GM12878 (cell line): ENCODE results near the gene CD38.

Source experiments
- BACH1 ChIP-seq: fragments of 450-650 bp; IDR thresholded peaks from 2 replicates; pipeline ENCODE4 v1.6.1; 2017; ENCODE audit warnings: mild to moderate bottlenecking, borderline replicate concordance
- EP300 ChIP-seq, 2 experiments: fragments of 150-350 bp in 1 of 2; IDR thresholded peaks; 2 replicates each; pipeline ENCODE4 v1.6.1; 2011 to 2012; ENCODE audit warnings: low read depth in 2 of 2, low read length in 2 of 2, borderline replicate concordance in 1 of 2, improper control_type of control experiment in 1 of 2, inconsistent platforms in 1 of 2; ENCODE audit not compliant: control insufficient read depth in 1 of 2
- MYC ChIP-seq: IDR thresholded peaks from 2 replicates; pipeline ENCODE4 v1.6.1; 2011; ENCODE audit warnings: mild to moderate bottlenecking, low read length, moderate library complexity, inconsistent platforms; ENCODE audit not compliant: insufficient read depth, insufficient replicate concordance, insufficient read length, severe bottlenecking
- POLR2A ChIP-seq: IDR thresholded peaks from 2 replicates; pipeline ENCODE4 v1.6.1; 2011; ENCODE audit warnings: low read depth, mild to moderate bottlenecking, low read length
- SP1 ChIP-seq: IDR thresholded peaks from one replicate; pipeline ENCODE4 v1.6.1; 2011; ENCODE audit warnings: low read depth, low read length
- SRF ChIP-seq, 2 experiments: IDR thresholded peaks; 2 replicates each; pipeline ENCODE4 v1.6.1; 2011; ENCODE audit warnings: low read depth in 2 of 2, low read length in 2 of 2, mild to moderate bottlenecking in 1 of 2, moderate library complexity in 1 of 2
- YBX1 ChIP-seq: fragments of 450-650 bp; IDR thresholded peaks from 2 replicates; pipeline ENCODE4 v1.6.1; 2016; ENCODE audit warnings: antibody characterized with exemption
- TF ChIP-seq, protein P1 (sequence below): fragments of 450-650 bp; IDR thresholded peaks from 2 replicates; pipeline ENCODE4 v1.6.1; 2016; ENCODE audit warnings: mild to moderate bottlenecking, moderate library complexity, borderline replicate concordance
- TF ChIP-seq, protein P2 (sequence below): fragments of 450-650 bp; IDR thresholded peaks from 2 replicates; pipeline ENCODE4 v1.6.1; 2016; ENCODE audit warnings: mild to moderate bottlenecking

DNA sequence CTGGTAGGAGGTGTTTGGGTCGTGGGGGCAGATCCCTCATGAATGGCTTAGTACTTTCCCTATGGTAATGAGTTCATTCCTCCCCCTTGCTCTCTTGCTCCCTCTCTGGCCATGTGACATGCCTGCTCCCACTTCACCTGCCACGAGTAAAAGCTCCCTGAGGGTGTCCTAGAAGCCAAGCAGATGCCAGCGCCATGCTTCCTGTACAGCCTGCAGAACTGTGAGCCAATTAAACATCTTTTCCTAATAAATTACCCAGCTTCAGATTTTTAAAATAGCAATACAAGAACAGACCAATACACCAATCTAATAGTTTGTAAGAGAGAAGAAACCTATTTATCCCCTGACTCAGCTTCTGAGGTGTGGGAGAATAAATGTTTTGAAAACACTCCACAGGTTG is 99.9 kb downstream of the CD38 start:
- TF ChIP-seq BACH1 (no peak), EP300 (IDR thresholded peaks at IDR 0.05; ENCODE audit: borderline replicate concordance in 1 of 2, control insufficient read depth in 1 of 2, low read depth in 2 of 2, low read length in 2 of 2) (no peak), POLR2A (no peak), MYC (no peak), SRF (IDR thresholded peaks at IDR 0.05; ENCODE audit: low read depth in 2 of 2, low read length in 2 of 2) (no peak), SP1 (no peak), YBX1 (no peak)
- TF ChIP-seq, protein P1, sequence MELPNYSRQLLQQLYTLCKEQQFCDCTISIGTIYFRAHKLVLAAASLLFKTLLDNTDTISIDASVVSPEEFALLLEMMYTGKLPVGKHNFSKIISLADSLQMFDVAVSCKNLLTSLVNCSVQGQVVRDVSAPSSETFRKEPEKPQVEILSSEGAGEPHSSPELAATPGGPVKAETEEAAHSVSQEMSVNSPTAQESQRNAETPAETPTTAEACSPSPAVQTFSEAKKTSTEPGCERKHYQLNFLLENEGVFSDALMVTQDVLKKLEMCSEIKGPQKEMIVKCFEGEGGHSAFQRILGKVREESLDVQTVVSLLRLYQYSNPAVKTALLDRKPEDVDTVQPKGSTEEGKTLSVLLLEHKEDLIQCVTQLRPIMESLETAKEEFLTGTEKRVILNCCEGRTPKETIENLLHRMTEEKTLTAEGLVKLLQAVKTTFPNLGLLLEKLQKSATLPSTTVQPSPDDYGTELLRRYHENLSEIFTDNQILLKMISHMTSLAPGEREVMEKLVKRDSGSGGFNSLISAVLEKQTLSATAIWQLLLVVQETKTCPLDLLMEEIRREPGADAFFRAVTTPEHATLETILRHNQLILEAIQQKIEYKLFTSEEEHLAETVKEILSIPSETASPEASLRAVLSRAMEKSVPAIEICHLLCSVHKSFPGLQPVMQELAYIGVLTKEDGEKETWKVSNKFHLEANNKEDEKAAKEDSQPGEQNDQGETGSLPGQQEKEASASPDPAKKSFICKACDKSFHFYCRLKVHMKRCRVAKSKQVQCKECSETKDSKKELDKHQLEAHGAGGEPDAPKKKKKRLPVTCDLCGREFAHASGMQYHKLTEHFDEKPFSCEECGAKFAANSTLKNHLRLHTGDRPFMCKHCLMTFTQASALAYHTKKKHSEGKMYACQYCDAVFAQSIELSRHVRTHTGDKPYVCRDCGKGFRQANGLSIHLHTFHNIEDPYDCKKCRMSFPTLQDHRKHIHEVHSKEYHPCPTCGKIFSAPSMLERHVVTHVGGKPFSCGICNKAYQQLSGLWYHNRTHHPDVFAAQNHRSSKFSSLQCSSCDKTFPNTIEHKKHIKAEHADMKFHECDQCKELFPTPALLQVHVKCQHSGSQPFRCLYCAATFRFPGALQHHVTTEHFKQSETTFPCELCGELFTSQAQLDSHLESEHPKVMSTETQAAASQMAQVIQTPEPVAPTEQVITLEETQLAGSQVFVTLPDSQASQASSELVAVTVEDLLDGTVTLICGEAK: no peak
- TF ChIP-seq, protein P2, sequence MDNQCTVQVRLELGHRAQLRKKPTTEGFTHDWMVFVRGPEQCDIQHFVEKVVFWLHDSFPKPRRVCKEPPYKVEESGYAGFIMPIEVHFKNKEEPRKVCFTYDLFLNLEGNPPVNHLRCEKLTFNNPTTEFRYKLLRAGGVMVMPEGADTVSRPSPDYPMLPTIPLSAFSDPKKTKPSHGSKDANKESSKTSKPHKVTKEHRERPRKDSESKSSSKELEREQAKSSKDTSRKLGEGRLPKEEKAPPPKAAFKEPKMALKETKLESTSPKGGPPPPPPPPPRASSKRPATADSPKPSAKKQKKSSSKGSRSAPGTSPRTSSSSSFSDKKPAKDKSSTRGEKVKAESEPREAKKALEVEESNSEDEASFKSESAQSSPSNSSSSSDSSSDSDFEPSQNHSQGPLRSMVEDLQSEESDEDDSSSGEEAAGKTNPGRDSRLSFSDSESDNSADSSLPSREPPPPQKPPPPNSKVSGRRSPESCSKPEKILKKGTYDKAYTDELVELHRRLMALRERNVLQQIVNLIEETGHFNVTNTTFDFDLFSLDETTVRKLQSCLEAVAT: no peak
